GM12801 (cell line): ENCODE data around the gene GLB1L2.

ENCODE experiments used
- CTCF ChIP-seq: IDR thresholded peaks from one replicate; pipeline ENCODE4 v1.5.1; 2011; ENCODE audit warnings: control low read depth; ENCODE audit not compliant: insufficient read length; ENCODE audit errors: extremely low read depth

GLB1L2 gene

GRCh38 chr11:134386945-134387344 lies 55.2 kb downstream of the GLB1L2 start:
- no peak for TF ChIP-seq CTCF

- no peak for TF ChIP-seq CTCF
Measured at GRCh38 chr11:134387501-134387900, 55.7 kb downstream of the GLB1L2 start.

- no peak for TF ChIP-seq CTCF
Measured at GRCh38 chr11:134388590-134388989, 56.8 kb downstream of the GLB1L2 start.

- TF ChIP-seq CTCF = no peak
Measured at GRCh38 chr11:134389464-134390180, 57.8 kb downstream of the GLB1L2 start.

GRCh38 chr11:134390706-134391569 lies 59.1 kb downstream of the GLB1L2 start:
- TF ChIP-seq CTCF = no peak

GRCh38 chr11:134391656-134392055 lies 59.9 kb downstream of the GLB1L2 start:
- no peak for TF ChIP-seq CTCF

- no peak for TF ChIP-seq CTCF
Measured at GRCh38 chr11:134392953-134393615, 61.3 kb downstream of the GLB1L2 start.
